Vagina (tissue), 2 donors: ENCODE measurements around the gene FOXE1. TPM values are rescaled to one million over a fixed set of nuclear protein-coding genes. Genes with fewer than 3 reads are reported as not detected.

Experiments used
- DNase-seq, 2 donors: peaks; one replicate each; pipeline ENCODE4 v3.0.0-alpha.2; 2017; ENCODE audit errors: extremely low spot score in 2 of 2
- H3K27ac ChIP-seq: fragments of 200-600 bp; sonication (generic); one replicate; pipeline ENCODE4 v1.5.1; 2019
- H3K27me3 ChIP-seq: fragments of 200-600 bp; sonication (generic); one replicate; pipeline ENCODE4 v1.5.1; 2019
- H3K36me3 ChIP-seq, 2 donors: fragments of 200-600 bp; sonication (generic); one replicate each; pipeline ENCODE4 v1.5.1; 2017 to 2019
- H3K4me1 ChIP-seq: fragments of 200-600 bp; sonication (generic); one replicate; pipeline ENCODE4 v1.5.1; 2019
- H3K4me3 ChIP-seq, 2 donors: fragments of 200-600 bp; sonication (generic); 1 replicate in 1 of 2; 2 replicates in 1 of 2; pipeline ENCODE4 v1.5.1; 2016 to 2019
- H3K9me3 ChIP-seq: fragments of 200-600 bp; sonication (generic); one replicate; pipeline ENCODE4 v1.5.1; 2019
- POLR2A ChIP-seq, 2 donors: fragments of 450-650 bp; IDR thresholded peaks; one replicate each; pipeline ENCODE4 v1.6.1; 2017; ENCODE audit warnings: antibody characterized with exemption in 2 of 2, mild to moderate bottlenecking in 2 of 2, moderate library complexity in 2 of 2
- POLR2AphosphoS5 ChIP-seq, 2 donors: sonication (generic); formaldehyde crosslinking; IDR thresholded peaks; one replicate each; pipeline ENCODE4 v1.9.0; 2017; ENCODE audit warnings: antibody characterized with exemption in 2 of 2, mild to moderate bottlenecking in 2 of 2, low read depth in 1 of 2; ENCODE audit not compliant: insufficient read depth in 1 of 2
- intact Hi-C: fragments of 100-400 bp; cut with DNase I; formaldehyde crosslinking; loops from one replicate; pipeline ENCODE4 v1.15.1; 2023
- total RNA-seq: library from RNA; depleted of rRNA; stranded (reverse); fragments of >200 nt; gene quantifications from one replicate; pipeline ENCODE4 v1.2.3, GENCODE V29; 2016
- TF ChIP-seq, protein P1 (sequence below), 3 experiments: fragments of 450-650 bp in 2 of 3; fragments of 200-600 bp in 1 of 3; sonication (generic) in 1 of 3; IDR thresholded peaks; one replicate each; pipeline ENCODE4 v1.5.1; 2017 to 2019; ENCODE audit warnings: antibody characterized with exemption in 3 of 3, mild to moderate bottlenecking in 2 of 3, moderate library complexity in 2 of 3

The FOXE1 gene
- total RNA-seq, 1 donor from 2014 or later = 7.9 TPM

DNA sequence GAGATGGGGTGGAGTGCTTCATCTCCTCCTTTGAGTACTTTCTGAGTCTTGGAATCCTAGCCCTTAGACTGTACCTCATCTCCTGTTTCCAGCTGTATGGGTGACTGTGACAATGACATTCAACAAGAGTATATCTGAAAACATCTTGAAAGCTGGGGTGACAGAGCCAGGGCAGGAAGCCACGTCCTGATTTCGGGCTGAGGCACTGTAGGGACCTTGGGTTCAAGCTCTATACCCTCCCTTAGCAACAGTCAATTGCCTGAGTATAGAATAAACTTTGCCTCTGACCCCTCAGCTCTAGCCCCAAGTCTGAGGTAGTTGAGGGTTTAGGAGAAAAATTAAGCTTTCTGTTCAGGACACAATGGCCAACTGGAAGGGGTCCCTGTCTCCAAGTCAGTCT is 6.3 kb downstream of the FOXE1 start:
- H3K36me3 ChIP-seq = no peaks in the 10 kb centered on the region
- H3K27ac ChIP-seq = no peak overlapping the region
- peaks cover 12% of the 10 kb centered on the region for H3K27me3 ChIP-seq
- no peak overlapping the region for H3K4me3 ChIP-seq
- no peak for DNase-seq
- no peaks in the 10 kb centered on the region for H3K9me3 ChIP-seq
- TF ChIP-seq POLR2AphosphoS5 (IDR thresholded peaks at IDR 0.05; ENCODE audit: insufficient read depth in 1 of 2, low read depth in 1 of 2) = no peak
- TF ChIP-seq POLR2A (IDR thresholded peaks at IDR 0.05) = no peak
- TF ChIP-seq, protein P1, sequence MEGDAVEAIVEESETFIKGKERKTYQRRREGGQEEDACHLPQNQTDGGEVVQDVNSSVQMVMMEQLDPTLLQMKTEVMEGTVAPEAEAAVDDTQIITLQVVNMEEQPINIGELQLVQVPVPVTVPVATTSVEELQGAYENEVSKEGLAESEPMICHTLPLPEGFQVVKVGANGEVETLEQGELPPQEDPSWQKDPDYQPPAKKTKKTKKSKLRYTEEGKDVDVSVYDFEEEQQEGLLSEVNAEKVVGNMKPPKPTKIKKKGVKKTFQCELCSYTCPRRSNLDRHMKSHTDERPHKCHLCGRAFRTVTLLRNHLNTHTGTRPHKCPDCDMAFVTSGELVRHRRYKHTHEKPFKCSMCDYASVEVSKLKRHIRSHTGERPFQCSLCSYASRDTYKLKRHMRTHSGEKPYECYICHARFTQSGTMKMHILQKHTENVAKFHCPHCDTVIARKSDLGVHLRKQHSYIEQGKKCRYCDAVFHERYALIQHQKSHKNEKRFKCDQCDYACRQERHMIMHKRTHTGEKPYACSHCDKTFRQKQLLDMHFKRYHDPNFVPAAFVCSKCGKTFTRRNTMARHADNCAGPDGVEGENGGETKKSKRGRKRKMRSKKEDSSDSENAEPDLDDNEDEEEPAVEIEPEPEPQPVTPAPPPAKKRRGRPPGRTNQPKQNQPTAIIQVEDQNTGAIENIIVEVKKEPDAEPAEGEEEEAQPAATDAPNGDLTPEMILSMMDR (IDR thresholded peaks at IDR 0.05) = no peak
- intact Hi-C loops = no loop called here
- peaks cover 27% of the 10 kb centered on the region for H3K4me1 ChIP-seq

DNA sequence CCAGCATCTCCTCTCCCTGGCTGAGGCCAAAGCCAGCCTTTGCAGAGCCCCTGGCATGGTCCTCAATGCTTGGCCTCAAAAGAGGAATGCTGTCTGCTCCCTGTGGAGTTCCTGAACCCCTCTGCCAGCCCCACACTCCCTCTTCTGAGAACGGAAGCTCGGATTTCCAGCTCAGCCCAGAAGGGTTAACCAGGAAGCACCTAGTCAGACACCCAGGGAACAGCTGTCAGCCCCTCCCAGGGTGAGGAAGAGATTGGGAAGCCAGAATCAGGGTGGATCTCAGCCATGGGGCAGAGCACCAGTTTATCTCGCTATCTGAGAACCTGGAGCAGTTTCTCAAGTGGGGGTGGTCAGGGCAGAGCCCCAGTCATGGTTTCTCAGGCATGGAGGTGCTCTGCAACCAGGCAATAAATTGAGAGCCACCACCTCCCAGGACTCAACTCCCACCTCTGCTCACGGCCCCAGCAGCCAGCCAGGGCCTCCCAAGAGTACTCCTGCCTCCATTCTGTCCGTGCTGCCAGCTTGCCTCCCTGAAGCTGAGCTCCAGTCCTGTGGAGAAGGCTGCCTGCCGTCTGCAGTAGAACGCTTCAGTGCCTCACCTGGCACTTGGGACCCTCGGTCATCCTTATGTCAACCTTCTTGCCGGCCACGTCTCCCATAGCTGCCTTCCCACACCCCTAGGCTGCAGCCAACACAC is 7.6 kb downstream of the FOXE1 start:
- DNase-seq = no peak

DNA sequence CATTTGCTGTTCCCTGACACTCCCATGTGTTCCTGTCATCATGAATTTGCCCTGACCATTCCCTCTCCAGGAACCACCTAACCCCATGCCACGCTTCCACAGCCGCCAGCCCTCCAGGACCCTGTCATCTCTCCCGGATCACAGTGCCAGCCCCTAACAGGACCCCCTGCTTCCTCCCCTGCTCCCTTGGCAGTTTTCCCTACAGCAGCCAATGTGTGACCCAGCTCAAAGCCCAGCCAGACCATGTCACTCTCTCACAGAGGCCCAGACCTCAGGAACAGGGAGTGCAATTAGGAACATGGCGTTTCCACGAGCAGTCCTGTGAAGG is 8.1 kb downstream of the FOXE1 start:
- H3K4me3 ChIP-seq = no peak overlapping the region
- DNase-seq = no peak
- no peaks in the 10 kb centered on the region for H3K36me3 ChIP-seq
- TF ChIP-seq POLR2A (IDR thresholded peaks at IDR 0.05) (no peak), POLR2AphosphoS5 (IDR thresholded peaks at IDR 0.05; ENCODE audit: insufficient read depth in 1 of 2, low read depth in 1 of 2) (no peak)
- TF ChIP-seq, protein P1 (IDR thresholded peaks at IDR 0.05) = no peak
- peaks cover 3% of the 10 kb centered on the region for H3K9me3 ChIP-seq
- intact Hi-C loops = no loop called here
- H3K4me1 ChIP-seq = peaks cover 20% of the 10 kb centered on the region
- H3K27ac ChIP-seq = no peak overlapping the region
- no peaks in the 10 kb centered on the region for H3K27me3 ChIP-seq

More for the DNA sequence above, 7.6 kb downstream of the FOXE1 start:
- no peak for TF ChIP-seq POLR2AphosphoS5 (IDR thresholded peaks at IDR 0.05; ENCODE audit: insufficient read depth in 1 of 2, low read depth in 1 of 2)
- TF ChIP-seq POLR2A (IDR thresholded peaks at IDR 0.05) = no peak
- intact Hi-C loops = no loop called here
- H3K4me3 ChIP-seq = no peak overlapping the region
- H3K27me3 ChIP-seq = no peaks in the 10 kb centered on the region
- no peaks in the 10 kb centered on the region for H3K9me3 ChIP-seq
- H3K4me1 ChIP-seq = peaks cover 25% of the 10 kb centered on the region
- no peaks in the 10 kb centered on the region for H3K36me3 ChIP-seq
- no peak overlapping the region for H3K27ac ChIP-seq

DNA sequence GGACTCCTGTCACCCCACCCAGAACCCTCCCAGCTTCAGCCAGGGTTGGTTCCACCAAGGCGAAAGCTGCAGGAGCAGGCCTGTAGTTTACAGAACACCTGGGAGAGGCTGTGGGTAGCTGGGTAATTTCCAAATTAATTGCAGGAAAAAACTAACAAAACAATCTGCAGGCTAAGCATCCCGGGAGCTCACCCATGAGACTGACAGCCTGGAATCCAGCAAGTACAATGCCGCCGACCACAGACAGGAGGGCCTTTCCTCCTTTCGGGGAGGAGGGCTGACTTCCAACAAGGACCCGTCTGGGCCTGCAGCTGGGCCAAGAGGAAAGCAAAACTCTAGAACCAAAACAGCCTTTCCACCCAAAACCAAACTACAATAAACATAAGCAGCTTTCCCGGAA is 10.3 kb downstream of the FOXE1 start:
- TF ChIP-seq POLR2AphosphoS5 (IDR thresholded peaks at IDR 0.05; ENCODE audit: insufficient read depth in 1 of 2, low read depth in 1 of 2) = no peak
- TF ChIP-seq, protein P1 (IDR thresholded peaks at IDR 0.05) = no peak
- no peak for TF ChIP-seq POLR2A (IDR thresholded peaks at IDR 0.05)
- H3K4me3 ChIP-seq = no peak overlapping the region
- no peak overlapping the region for H3K27ac ChIP-seq

DNA sequence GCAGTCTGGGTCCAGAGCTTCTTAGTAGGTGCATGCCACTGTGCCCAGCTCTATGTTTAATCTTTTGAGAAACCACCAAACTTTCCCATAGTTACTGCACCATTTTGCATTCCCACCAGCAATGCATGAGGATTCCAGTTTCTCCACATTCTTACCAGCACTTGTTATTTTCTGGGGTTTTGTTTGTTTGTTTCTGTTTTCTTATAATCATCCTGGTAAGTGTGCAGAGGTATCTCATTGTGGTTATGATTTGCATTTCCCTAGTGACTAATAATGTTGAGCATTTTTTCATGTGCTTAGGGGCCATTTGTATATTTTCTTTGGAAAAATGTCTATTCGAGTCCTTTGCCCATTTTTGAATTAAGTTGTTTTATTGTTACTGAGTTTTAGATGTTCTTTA is 11.4 kb downstream of the FOXE1 start:
- no peak for DNase-seq
- H3K9me3 ChIP-seq = peaks cover 14% of the 10 kb centered on the region
- no peaks in the 10 kb centered on the region for H3K36me3 ChIP-seq
- no peaks in the 10 kb centered on the region for H3K27me3 ChIP-seq
- no peak overlapping the region for H3K27ac ChIP-seq
- intact Hi-C loops = no loop called here
- no peak for TF ChIP-seq POLR2A (IDR thresholded peaks at IDR 0.05)
- TF ChIP-seq, protein P1 (IDR thresholded peaks at IDR 0.05) = no peak
- TF ChIP-seq POLR2AphosphoS5 (IDR thresholded peaks at IDR 0.05; ENCODE audit: insufficient read depth in 1 of 2, low read depth in 1 of 2) = no peak
- H3K4me3 ChIP-seq = no peak overlapping the region
- peaks cover 11% of the 10 kb centered on the region for H3K4me1 ChIP-seq

More for the DNA sequence above, 10.3 kb downstream of the FOXE1 start:
- H3K4me1 ChIP-seq = peaks cover 11% of the 10 kb centered on the region
- no peaks in the 10 kb centered on the region for H3K27me3 ChIP-seq
- no peaks in the 10 kb centered on the region for H3K36me3 ChIP-seq
- DNase-seq = peak in 1 of 2 donors; percentile 56
- intact Hi-C loops = no loop called here
- H3K9me3 ChIP-seq = peaks cover 14% of the 10 kb centered on the region
